Stimulated activated CD4-positive, alpha-beta T cell treated with anti-CD3 and anti-CD28 coated beads, Interleukin-2, amount 100 ng/mL, for 24 hours (primary cell): ENCODE results near the gene PURA.
"Not testable (repeated sequence)": the region's sequence is repeated elsewhere in the genome, so short reads cannot be mapped to it uniquely, and the experiment has no call there.

ENCODE experiments used
- DNase-seq, 2 donors: peaks; one replicate each; pipeline ENCODE4 v3.0.0-alpha.2; 2020

PURA gene

DNA sequence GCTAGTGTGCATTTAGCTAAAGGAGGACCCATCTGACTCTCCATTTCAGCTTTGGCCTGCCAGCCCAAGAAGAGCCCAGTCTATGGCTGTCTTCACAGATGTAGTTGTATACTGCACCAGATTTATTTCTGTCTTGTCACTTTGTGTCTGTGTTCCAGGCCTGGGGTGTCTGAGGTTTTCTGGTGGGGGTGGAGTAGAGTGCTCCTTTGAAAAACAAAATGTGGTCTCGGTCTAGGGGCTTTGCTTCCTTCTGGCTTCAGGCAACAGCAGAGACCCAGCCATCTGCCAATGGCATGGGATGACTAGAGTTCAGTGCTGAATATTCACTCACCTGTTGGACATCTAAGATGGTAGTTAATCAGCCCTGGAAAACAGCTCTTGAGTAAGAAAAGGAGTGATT, 22.7 kb downstream of the PURA start:
- DNase-seq: no peak

DNA sequence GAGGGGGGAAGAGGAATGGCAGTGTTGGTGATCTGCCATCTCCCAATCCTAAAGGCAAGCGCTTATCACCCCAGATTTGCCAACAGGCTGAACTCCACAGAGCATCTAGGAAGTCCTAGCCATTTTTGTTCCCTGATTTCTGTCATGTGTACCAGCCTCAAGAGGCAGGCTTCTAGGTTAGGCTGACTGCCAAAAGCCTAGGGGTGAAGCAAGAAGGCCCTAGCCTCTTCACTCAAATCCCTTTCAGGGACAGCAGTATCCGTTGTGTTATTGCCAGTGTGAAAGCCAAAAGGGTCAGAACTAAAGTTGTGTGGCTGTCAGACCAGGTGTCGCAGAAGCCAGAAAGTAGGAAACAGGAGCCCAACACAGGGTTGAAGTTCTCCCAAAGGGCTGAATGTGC, 26.5 kb downstream of the PURA start:
- no peak for DNase-seq

DNA sequence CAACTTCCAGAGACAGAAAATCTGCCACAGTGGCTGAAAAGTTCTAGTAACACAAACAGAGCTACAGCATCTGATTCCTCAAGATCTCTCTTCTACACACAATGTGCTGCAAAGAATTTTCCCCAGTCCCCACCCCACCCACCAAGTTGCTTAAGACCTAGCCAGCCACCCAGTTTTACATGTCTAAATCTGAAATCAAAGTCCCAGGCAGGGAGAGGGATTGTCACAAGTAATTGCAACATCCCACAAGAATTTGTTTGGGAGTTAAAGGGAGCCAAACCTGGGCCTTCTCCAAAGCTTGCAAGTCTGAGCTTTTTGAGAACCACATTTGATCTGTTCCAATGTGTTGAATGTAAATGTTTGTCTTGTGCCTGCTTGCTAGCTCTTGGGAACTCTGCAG, 27.3 kb downstream of the PURA start:
- no peak for DNase-seq

DNA sequence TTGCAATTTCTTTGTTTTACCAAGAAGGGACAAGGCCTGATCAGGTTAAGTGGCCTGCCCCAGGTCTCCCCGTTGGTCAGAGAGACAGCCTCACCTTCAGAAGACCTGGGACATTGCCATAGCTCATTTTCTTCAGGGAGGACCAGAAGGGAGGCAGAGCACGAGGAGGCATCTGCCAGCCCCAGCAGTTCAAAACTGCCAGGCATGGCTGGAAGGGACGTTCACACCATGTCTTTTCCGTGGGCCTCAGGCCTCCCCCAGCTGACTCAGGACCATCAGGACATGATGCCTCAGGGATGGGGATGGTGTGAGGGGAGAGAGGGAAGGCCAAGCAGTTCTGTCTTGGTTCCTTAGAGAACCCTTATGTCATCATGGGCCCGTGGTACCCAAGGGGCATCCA, 28.3 kb downstream of the PURA start:
- DNase-seq: no peak

DNA sequence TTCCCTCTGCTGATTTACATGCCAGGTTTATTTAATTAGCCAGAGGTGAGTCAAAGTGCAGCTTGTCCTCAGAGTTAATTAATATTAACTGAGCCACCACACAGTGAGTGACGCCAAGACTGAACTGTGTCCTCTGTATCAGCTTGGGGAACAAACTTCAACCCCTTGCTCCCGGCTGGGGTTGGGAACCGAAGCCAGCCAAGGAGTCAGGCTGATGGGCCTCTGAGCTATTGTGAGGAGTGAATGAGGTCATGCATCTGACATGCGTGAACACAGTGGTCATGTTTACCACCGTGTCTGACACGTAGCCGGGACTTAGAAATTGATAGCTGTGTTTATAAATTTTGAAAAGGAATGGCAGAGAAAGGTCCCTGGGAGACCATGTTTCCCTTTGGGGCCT, 28.9 kb downstream of the PURA start:
- no peak for DNase-seq

DNA sequence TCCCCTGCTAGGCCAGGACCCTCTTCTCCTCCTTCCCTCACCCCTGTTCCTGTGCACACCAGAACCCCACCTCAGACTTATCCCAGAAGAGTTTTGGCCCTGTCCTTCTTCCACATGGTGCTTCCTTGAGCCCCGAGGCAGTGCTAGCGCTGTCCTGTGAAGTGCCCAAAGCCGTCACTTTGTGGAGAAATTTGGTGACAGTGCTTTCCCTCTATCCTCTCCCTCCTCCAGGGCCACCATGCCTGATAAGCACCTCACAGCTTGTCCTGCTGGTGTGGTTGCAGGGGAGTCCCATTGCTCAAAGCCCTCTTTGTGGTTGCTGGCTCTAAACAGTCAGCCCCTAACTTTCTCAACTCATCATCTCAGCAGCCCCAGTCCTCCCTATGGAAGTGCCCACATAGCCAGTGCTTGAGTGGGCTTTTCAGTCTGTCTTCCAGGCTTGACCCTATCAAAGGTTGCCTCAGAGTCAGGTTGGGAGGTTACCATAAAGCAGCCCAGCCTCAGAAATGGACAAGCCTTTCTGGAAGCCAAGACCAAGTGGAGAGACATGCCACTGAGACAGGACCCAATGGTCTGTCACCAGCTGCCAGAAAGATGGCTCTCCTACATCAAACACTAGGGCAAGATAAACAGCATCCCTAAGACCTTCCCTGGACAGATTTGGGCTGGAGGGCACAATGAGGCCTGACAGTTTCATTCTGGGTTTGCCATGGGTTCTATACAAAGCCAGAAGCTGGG, 29.8 kb downstream of the PURA start:
- no peak for DNase-seq

DNA sequence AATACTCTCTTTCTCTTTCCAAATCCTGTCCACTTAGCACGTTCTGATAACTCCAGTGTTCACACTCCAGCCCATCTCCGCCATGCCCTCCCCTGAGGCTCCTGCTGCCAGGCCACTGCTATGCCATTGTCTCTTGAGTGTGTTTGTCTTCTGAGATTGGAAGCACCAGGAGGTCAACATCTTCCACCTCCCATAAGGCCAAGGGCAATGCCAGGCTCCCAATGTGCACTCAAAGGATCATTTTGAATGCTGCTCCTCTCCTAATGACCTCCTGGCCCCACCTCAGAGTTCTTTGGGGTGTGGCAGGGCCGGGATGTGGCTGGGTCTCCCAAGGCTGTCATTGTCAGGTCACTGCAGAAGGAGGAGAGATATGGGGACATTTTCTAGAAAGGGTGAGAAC, 31.3 kb downstream of the PURA start:
- DNase-seq: no peak

DNA sequence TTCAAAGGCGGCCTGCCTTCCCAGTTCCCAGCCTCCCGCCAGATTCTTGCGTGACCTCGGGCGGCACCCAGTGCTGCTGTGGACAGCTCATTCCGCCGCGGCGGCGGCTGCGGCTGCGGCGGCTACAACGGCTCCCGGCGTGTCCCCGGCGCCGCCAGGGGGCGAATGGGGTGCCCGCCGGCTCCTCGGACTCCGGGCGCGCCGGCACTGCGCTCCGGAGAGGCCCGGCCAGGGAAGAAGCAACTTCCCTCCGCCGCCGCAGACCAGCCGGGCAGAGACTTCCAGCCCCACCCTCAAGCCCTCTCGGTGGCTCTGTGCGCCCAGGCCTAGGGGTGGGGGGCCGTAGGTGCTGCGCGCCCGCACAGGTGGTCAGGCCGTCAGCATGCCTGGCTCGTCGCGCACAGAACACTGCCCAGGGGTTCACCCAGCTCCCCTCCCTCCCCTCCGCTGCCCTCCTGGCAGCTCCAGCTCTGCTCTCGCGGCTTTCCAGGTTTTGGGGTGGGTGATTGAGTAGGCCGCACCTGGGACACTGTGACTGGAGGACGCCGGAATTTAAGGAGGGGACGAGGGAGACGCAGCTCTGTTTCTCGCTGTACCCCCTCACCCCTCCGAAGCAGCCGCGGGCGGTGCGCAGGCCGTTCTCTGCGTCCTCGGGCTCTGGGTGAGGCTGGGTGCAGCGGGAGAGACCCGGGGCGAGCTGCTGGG, 32.1 kb downstream of the PURA start:
- DNase-seq: peak; percentile 56 to 75

DNA sequence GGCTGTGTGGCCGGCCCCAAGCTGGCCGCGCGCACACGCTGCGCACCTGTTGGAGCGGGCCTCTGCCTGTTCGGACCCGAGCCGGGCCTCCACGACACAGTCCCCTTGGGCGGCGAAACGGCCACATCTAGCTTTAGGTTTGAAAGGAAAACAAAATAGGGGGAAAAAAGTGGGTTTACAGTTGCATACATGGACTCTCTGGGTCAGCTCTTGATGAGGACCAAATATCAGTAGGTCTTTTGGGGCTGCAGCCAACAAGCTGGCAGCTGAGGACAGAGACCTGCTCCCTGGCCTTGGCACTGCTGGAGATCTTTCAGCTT, 32.6 kb downstream of the PURA start:
- no peak for DNase-seq

DNA sequence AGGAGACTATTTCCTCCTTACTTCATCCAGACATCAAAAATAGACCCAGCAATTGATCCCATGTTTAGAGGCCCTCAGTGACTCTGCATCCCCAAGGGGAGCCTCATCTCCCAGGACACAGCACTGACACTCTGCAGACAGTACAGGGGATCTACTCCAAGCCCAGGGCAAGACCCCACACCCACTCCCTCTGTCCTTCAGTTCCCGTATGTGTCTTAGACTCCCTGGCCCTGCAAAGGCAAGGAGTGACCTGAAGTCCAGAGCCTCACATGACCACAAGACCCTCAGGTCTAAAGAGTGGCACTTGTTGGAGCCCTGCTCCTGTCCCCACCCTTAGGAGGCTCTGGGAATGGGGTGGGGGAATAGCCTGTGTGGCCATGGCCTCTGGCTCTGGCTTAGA, 33.6 kb downstream of the PURA start:
- no peak for DNase-seq

DNA sequence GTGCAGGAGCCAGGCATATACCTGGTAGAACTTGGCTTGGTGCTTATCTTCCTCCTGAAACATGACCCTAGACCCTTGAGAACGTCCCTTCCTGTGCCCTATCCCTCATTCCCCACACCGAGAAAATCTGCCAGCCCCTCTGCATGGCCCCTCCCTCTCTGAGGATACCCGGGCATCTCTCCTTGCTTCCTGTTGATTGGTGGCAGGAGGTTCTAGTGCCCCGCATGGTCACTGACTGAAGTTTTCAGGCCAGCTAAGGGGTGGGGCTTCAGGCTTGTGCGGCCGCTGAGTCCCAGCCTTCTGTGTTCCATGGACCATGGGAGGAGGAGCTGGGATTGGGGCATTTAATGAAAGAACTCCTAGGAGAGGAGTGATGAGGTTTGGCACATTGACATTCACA, 34.6 kb downstream of the PURA start:
- no peak for DNase-seq

DNA sequence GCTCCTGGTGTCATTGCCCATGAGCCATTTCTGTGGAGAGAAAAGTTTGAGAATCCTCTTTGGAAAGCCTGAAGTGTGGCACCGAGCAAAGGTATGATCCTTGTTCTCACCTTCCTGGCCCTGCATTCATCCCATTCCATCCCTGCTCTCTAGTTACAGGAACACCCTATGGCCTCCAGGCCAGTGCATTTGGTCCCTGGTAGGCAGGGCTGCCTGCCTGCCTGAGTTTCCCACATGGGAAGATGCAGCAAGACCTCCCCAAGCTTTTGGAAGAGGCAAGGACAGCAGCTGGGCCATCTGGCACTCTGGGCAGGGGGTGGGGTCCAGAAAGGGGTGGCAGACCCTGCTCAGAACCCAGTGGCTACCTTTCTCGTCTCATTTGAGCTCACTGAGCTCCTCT, 36.3 kb downstream of the PURA start:
- DNase-seq: no peak

DNA sequence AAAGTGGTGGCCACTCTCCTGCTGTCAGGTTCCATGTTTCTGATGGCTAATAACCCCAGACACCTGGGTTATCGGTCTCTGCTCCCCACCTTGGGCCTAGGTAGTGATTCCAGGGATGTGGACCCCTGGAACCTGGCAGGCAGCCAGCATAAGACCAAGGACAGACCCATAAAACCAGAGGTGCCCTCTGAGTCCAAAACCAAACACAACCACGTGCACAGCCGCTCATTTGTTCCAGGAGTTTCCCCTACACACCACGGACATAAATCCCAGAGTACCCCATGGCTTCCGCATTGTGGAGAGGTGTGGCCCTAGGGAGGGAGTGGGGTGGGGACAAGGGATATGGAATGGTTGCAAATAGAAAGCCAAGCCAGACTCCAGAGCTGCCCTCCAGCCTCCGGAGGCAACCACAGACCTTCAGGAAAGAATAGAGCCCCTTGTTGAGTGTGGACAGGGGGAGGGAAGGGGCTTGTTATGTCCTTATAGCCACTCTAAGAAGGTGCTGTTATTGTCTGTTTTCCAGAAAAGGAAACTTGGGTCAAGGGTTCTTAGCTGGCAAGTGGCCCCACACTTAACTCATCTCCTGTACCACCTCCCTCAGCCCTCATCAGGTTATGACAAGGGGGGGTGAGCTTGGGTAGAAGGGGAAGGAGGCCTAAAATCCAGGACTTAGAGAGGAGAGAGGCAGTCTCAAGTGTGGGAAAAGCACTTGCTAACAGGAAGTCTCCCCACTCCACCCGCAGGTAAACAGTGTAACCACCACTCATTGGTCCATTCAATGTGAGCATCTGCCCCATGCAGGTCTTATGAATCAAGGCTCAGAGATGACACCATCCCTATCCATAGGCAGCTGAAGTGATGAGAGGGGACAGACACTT, 37.5 kb downstream of the PURA start:
- DNase-seq: no peak

DNA sequence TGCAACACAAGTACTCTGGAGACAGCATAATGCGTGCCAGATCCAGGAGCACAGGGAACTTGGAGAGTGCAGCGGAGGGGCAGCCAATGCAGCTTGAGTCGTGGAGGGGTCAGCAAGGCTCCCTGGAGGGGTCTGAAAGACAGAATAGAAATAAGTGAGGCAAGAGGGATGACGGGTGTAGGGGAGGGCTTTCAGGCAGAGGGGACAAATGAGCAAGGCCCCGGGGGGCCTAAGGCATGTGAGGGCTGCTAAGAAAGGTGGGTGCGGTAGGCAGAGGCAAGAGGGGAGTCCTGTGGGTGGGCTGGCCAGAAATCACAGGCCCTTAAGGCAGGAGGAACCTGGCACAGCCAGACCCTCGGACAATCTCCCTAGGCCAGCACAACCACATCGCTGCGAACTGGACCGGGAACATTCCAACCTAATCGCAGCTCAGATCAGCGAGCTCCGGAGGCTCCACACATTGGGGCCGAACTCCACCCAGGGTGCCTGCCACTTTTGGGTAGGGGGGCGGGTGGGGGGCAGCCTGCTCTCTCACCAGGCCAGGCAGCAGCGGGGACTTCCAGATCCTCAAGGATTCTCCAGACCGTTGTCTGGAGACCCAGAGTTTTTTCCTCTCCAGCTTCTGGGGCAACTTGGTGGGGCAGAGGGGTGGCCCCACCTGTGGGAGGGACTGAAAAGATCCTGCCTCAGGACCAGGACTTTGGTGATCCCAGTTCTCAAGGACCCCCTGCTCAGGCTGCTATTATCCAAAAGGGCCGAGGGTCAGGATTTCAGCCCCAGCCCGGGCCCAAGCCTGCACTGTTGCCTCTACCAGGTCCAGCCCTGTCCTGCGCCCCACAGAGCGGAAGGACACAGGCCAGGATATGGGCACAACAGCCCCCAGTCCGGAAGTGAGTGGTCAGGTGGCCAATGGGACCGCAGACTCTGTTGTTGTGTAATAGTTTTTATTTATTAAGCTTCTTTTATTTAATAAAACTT, 38.4 kb downstream of the PURA start:
- no peak for DNase-seq

DNA sequence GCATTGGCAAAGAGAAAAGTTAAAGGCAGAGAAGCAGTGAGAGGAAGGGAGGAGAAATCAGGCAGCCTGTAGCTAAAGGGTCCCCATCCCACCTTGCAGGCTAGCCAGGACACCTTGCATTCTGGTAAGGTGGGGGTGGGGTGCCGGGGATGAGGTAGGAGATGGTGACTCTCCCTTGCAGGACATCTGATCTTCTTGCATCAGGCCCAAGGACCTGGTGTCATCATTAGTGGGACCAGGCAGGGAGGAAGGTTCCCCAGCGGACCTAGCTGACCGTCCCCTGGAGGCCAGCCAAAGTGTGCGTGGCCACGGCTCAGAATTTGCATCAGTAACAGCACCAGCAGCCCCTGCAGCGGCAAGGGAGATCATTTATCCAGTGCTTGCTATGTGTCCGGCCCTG, 39.3 kb downstream of the PURA start:
- DNase-seq: no peak

DNA sequence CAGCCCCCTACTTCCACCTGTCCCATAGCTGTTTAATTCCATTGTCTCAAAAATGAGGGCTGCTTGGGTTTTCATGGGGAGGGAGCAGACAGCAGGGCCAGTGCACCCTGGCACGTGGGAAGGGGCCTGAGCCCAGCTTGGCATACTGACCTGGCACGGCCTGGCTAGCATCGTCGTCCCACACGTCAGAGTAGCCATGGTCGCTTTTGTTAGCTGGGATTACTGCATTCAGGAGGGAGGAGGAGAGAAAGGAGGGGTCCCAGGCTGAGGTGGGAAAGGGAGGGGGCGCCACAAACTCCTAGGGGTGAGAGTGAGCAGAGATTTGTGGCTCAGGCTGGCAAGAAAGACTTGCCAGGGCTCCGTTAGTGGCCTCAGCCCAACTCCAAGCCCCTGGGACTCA, 40.0 kb downstream of the PURA start:
- no peak for DNase-seq

DNA sequence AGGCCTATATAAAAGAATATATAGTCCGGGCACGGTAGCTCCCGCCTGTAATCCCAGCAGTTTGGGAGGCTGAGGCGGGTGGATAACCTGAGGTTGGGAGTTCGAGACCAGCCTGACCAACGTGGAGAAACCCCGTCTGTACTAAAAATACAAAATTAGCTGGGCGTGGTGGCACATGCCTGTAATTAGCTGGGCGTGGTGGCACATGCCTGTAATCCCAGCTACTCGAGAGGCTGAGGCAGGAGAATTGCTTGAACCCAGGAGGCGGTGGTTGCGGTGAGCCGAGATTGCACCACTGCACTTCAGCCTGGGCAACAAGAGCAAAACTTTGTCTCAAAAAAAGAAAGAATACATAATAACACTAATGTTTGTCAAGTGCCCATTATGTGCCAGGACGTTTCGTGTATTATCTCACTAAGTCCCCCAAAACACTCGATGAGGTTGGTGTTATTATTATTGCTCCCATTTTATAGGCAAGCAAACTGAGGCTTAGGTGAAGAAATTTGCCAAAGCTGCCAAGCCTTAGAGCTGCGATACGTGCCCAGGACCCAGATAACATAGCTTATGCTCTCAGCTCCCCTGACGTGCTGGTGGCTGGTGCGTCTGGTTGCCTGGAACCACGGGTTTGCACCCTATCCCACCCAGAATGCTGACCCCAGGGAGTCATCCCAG, 40.9 kb downstream of the PURA start:
- not testable (repeated sequence) for DNase-seq

DNA sequence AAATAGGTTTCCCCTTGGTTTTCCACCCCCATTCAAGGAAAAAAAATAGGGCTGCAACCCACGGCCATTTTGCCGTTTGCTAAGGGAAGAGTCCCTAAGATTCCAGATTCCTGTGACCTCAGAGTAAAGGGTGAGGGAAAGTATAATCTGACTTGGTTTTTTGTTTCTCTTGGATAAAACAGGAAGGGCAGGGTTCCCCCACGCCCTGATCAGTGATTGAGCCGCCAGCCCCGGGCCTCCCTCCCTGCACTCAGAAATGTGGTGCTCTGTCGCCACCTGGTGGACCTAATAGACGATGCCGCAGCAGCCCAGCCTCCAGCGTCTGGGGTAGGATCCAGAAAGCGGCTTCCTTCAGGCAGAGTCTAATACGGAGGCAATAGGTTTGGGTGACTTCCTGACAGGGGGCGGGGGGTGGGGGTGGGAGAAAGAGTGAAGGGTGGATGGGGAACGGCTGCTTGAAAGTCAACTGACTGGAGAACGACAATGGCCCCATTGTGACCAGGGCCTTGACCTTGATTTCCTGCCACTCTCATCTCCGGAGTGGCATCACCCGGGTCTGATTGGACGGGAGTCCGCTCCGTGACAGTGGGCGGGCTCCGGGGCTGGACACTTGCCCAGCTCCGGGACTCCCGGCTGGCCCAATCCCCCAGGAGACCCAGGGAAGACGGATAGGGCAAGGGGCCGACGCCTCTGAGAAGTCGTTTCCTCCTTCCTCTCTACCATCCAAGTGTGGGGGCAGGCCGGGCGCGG, 43.3 kb downstream of the PURA start:
- DNase-seq: peak; percentile 90 to 91

DNA sequence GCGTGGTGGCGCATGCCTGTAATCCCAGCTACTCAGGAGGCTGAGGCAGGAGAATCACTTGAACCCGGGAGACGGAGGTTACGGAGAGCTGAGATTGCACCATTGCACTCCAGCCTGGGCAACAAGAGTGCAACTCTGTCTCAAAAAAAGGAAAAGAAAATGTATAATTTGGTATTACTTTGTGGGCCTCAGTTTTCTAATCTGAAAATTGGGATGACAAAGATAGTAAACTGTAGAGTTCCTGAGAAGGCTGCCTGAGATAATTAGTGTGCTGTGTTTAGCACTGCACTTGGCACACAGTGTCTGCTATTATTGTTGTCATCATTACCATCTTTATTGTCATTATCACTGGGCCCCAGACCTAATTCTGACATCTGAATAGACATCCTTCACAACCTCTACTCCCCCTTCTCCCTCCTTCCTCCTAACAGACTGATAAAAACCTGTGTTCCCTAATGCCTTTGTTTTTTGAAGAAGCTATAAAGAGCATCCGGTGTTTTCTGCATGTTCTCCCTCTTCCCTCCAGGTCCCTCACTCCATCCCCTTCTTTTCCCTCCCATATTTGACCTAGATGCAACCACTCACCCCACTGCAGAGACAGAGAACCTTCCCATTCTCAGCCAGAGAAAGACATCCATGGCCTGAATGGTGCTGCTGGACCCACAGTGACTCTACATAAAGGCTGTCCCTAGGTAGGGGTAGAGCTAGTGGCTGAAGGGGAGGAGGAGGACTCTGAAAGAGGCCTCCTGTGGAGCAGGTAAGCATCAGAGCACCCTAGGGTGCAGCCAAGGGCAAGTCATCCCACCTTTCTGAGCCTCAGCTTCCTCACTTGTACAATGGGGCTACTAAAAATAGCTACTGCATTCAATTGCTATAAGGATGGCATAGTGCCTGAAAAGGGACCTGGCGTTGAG, 45.4 kb downstream of the PURA start:
- no peak for DNase-seq

DNA sequence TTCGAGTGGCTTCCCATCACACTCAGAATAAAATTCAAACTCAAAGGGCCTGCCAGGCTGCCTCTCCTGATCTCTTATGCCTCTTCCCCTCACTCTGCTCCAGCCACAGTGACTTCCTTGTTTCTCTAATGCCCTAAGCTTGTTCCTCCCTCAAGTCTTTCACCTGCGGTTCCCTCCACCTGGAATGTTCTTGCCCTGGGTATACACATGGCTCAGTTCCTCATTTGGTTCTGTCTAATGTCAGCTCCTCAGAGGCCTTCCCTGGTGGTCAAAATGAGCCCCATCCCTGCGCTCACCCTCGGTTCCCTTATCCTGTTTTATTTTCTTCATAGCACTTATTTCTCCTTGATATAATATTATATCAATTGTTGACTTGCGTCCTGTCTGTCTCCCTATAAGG, 48.4 kb downstream of the PURA start:
- DNase-seq: no peak
